UCSD-AML1 (cell line): ENCODE measurements around the gene ANKUB1.

Experiments
- DNase-seq: peaks from one replicate; lab custom pipeline; 2025; ENCODE audit not compliant: unreplicated experiment; lab: John Stamatoyannopoulos, UW

ANKUB1 gene

GRCh38 chr3:149765762-149766334, 26.5 kb downstream of the ANKUB1 start:
- no peak for DNase-seq

GRCh38 chr3:149764302-149764701, 28.1 kb downstream of the ANKUB1 start:
- DNase-seq, result no peak

- DNase-seq, result no peak
Observed at GRCh38 chr3:149763565-149764195, 28.7 kb downstream of the ANKUB1 start.

GRCh38 chr3:149753717-149754116, 38.6 kb downstream of the ANKUB1 start:
- DNase-seq, result no peak

GRCh38 chr3:149752788-149753136, 39.6 kb downstream of the ANKUB1 start:
- no peak for DNase-seq

GRCh38 chr3:149752051-149752787, 40.1 kb downstream of the ANKUB1 start, which contains the start of gene COMMD2:
Gene COMMD2 (minus strand): TSS chr3:149752489. CDS start chr3:149752444, 45 bp downstream.
- peak; percentile 86 for DNase-seq

GRCh38 chr3:149751551-149751950, 40.8 kb downstream of the ANKUB1 start:
- DNase-seq, result no peak

GRCh38 chr3:149744606-149745005, 47.7 kb downstream of the ANKUB1 start:
- no peak for DNase-seq

- DNase-seq, result no peak
Observed at GRCh38 chr3:149744151-149744550, 48.2 kb downstream of the ANKUB1 start.

GRCh38 chr3:149739396-149739795, 53.0 kb downstream of the ANKUB1 start:
- DNase-seq, result no peak

GRCh38 chr3:149738876-149739275, 53.5 kb downstream of the ANKUB1 start:
- DNase-seq, result no peak

- no peak for DNase-seq
Observed at GRCh38 chr3:149736953-149737205, 55.5 kb downstream of the ANKUB1 start.

- DNase-seq, result no peak
Observed at GRCh38 chr3:149736175-149736952, 56.0 kb downstream of the ANKUB1 start.

GRCh38 chr3:149732234-149732633, 60.1 kb downstream of the ANKUB1 start:
- DNase-seq, result no peak

GRCh38 chr3:149727656-149728055, 64.7 kb downstream of the ANKUB1 start:
- DNase-seq, result no peak

GRCh38 chr3:149726716-149727407, 65.5 kb downstream of the ANKUB1 start:
- DNase-seq, result no peak

- no peak for DNase-seq
Observed at GRCh38 chr3:149723781-149724180, 68.6 kb downstream of the ANKUB1 start.

GRCh38 chr3:149720918-149721317, 71.4 kb downstream of the ANKUB1 start:
- DNase-seq, result no peak

- DNase-seq, result no peak
Observed at GRCh38 chr3:149717391-149718056, 74.8 kb downstream of the ANKUB1 start.

- no peak for DNase-seq
Observed at GRCh38 chr3:149716984-149717383, 75.4 kb downstream of the ANKUB1 start.

- no peak for DNase-seq
Observed at GRCh38 chr3:149715247-149715646, 77.1 kb downstream of the ANKUB1 start.
